NCI-H2171 treated with DMSO at 0.1 percent for 48 hours (cell line): ENCODE data around the gene PF4V1.

Experiments
- DNase-seq: peaks from one replicate; lab custom pipeline; 2025; lab: John Stamatoyannopoulos, UW

Gene PF4V1

GRCh38 chr4:73853246-73853704 is at the start of gene PF4V1:
Gene PF4V1, plus strand, starts transcription at chr4:73853296. Its CDS starts 67 bp downstream, at chr4:73853363.
- DNase-seq, result no peak

GRCh38 chr4:73810191-73810590 is 42.9 kb upstream of the PF4V1 start:
- DNase-seq, result no peak

GRCh38 chr4:73811841-73812240 is 41.3 kb upstream of the PF4V1 start:
- no peak for DNase-seq

- no peak for DNase-seq
Measured at GRCh38 chr4:73814679-73815078, 38.4 kb upstream of the PF4V1 start.

GRCh38 chr4:73815145-73815544 is 38.0 kb upstream of the PF4V1 start:
- no peak for DNase-seq

GRCh38 chr4:73816814-73817213 is 36.3 kb upstream of the PF4V1 start:
- no peak for DNase-seq

GRCh38 chr4:73817341-73817740 is 35.8 kb upstream of the PF4V1 start:
- no peak for DNase-seq

GRCh38 chr4:73821325-73821724 is 31.8 kb upstream of the PF4V1 start:
- no peak for DNase-seq

GRCh38 chr4:73822389-73822788 is 30.7 kb upstream of the PF4V1 start:
- no peak for DNase-seq

- DNase-seq, result no peak
Measured at GRCh38 chr4:73822812-73823504, 30.1 kb upstream of the PF4V1 start.

- no peak for DNase-seq
Measured at GRCh38 chr4:73823760-73824159, 29.3 kb upstream of the PF4V1 start.

- DNase-seq, result no peak
Measured at GRCh38 chr4:73828956-73829355, 24.1 kb upstream of the PF4V1 start.

- no peak for DNase-seq
Measured at GRCh38 chr4:73831569-73831968, 21.5 kb upstream of the PF4V1 start.

GRCh38 chr4:73832651-73833237 is 20.4 kb upstream of the PF4V1 start:
- no peak for DNase-seq

GRCh38 chr4:73836373-73837279 is 16.5 kb upstream of the PF4V1 start, which contains the start of gene CXCL6:
Gene CXCL6, plus strand, starts transcription at chr4:73836678. Its CDS starts 73 bp downstream, at chr4:73836751.
- DNase-seq, result no peak

- DNase-seq, result no peak
Measured at GRCh38 chr4:73839071-73839470, 14.0 kb upstream of the PF4V1 start.

GRCh38 chr4:73839715-73840114 is 13.4 kb upstream of the PF4V1 start:
- DNase-seq, result no peak

GRCh38 chr4:73841243-73841925 is 11.7 kb upstream of the PF4V1 start:
- no peak for DNase-seq

- DNase-seq, result no peak
Measured at GRCh38 chr4:73842696-73843095, 10.4 kb upstream of the PF4V1 start.

- DNase-seq, result no peak
Measured at GRCh38 chr4:73843369-73843768, 9.7 kb upstream of the PF4V1 start.

GRCh38 chr4:73844345-73844744 is 8.8 kb upstream of the PF4V1 start:
- no peak for DNase-seq

GRCh38 chr4:73844806-73845205 is 8.3 kb upstream of the PF4V1 start:
- no peak for DNase-seq
